MM.1S (cell line): ENCODE data around the gene FRS3.

Experiments
- DNase-seq: peaks from one replicate; pipeline ENCODE4 v3.0.0-alpha.2; 2015
- H2AFZ ChIP-seq: fragments of 300-600 bp; sonication (generic); 2 replicates; pipeline ENCODE4 v1.6.0; 2016; ENCODE audit warnings: antibody characterized with exemption, low read length
- H3F3A ChIP-seq: fragments of 300-600 bp; sonication (generic); 2 replicates; pipeline ENCODE4 v1.6.1; 2016; ENCODE audit warnings: mild to moderate bottlenecking, antibody characterized with exemption, low read length, moderate library complexity, mixed read lengths; ENCODE audit not compliant: insufficient read depth
- H3K27ac ChIP-seq: fragments of 300-600 bp; sonication (generic); 2 replicates; pipeline ENCODE4 v1.5.1; 2016; ENCODE audit warnings: mild to moderate bottlenecking, low read length
- H3K27me3 ChIP-seq: fragments of 300-600 bp; sonication (generic); replicated peaks from 2 replicates; pipeline ENCODE4 v1.6.0; 2016; ENCODE audit warnings: low read length; ENCODE audit not compliant: insufficient read depth
- H3K36me3 ChIP-seq: fragments of 300-600 bp; sonication (generic); replicated peaks from 2 replicates; pipeline ENCODE4 v1.6.1; 2016; ENCODE audit warnings: mild to moderate bottlenecking, low read length, mixed read lengths; ENCODE audit not compliant: insufficient read depth
- H3K4me1 ChIP-seq: fragments of 300-600 bp; sonication (generic); 2 replicates; pipeline ENCODE4 v1.6.1; 2016; ENCODE audit warnings: low read length, mixed read lengths
- H3K4me2 ChIP-seq: fragments of 300-600 bp; sonication (generic); 2 replicates; pipeline ENCODE4 v1.6.0; 2016; ENCODE audit warnings: low read depth, low read length
- H3K4me3 ChIP-seq: fragments of 300-600 bp; sonication (generic); 2 replicates; pipeline ENCODE4 v1.5.1; 2016; ENCODE audit warnings: low read length, mixed read lengths
- H3K79me2 ChIP-seq: fragments of 300-600 bp; sonication (generic); 2 replicates; pipeline ENCODE4 v1.6.1; 2016; ENCODE audit warnings: mixed run types, low read length, mixed read lengths
- H3K9ac ChIP-seq: fragments of 300-600 bp; sonication (generic); 2 replicates; pipeline ENCODE4 v1.6.1; 2016; ENCODE audit warnings: low read length, mixed read lengths
- H3K9me2 ChIP-seq: fragments of 300-600 bp; sonication (generic); replicated peaks from 2 replicates; pipeline ENCODE4 v1.6.1; 2016; ENCODE audit warnings: mild to moderate bottlenecking, low read length, mixed read lengths; ENCODE audit not compliant: insufficient read depth
- H3K9me3 ChIP-seq: fragments of 300-600 bp; sonication (generic); replicated peaks from 2 replicates; pipeline ENCODE4 v1.6.1; 2016; ENCODE audit warnings: mild to moderate bottlenecking, low read length, mixed read lengths; ENCODE audit not compliant: insufficient read depth
- H4K20me1 ChIP-seq: fragments of 300-600 bp; sonication (generic); 2 replicates; pipeline ENCODE4 v1.6.1; 2016; ENCODE audit warnings: mild to moderate bottlenecking, low read length, moderate library complexity, mixed read lengths; ENCODE audit not compliant: insufficient read depth
- EZH2 ChIP-seq: fragments of 300-600 bp; sonication (generic); optimal IDR thresholded peaks from 2 replicates; pipeline ENCODE3; 2017; ENCODE audit warnings: low read depth, mild to moderate bottlenecking, antibody characterized with exemption, low read length, mixed read lengths
- EZH2phosphoT487 ChIP-seq: fragments of 300-600 bp; sonication (generic); IDR thresholded peaks from 2 replicates; pipeline ENCODE4 v1.6.1; 2018; ENCODE audit warnings: antibody characterized with exemption, low read length
- TF ChIP-seq, protein P1 (sequence below): fragments of 300-600 bp; sonication (generic); IDR thresholded peaks from 2 replicates; pipeline ENCODE4 v1.5.1; 2016; ENCODE audit warnings: antibody characterized with exemption, low read length, mixed read lengths

The FRS3 gene

GRCh38 chr6:41785254-41785653, 5.6 kb upstream of the FRS3 start:
- H3K4me3 ChIP-seq, result no peak overlapping the region
- H3K4me2 ChIP-seq, result no peak overlapping the region
- no peaks in the 10 kb centered on the region for H3K9me2 ChIP-seq
- H3K27me3 ChIP-seq, result peaks cover 48% of the 10 kb centered on the region
- peaks cover 8% of the 10 kb centered on the region for H3F3A ChIP-seq
- peaks cover 20% of the 10 kb centered on the region for H3K79me2 ChIP-seq
- no peaks in the 10 kb centered on the region for H3K9me3 ChIP-seq
- no peaks in the 10 kb centered on the region for H3K36me3 ChIP-seq
- no peaks in the 10 kb centered on the region for H4K20me1 ChIP-seq
- no peak for DNase-seq
- H2AFZ ChIP-seq, result no peak overlapping the region
- TF ChIP-seq EZH2phosphoT487, result no peak
- TF ChIP-seq, protein P1, sequence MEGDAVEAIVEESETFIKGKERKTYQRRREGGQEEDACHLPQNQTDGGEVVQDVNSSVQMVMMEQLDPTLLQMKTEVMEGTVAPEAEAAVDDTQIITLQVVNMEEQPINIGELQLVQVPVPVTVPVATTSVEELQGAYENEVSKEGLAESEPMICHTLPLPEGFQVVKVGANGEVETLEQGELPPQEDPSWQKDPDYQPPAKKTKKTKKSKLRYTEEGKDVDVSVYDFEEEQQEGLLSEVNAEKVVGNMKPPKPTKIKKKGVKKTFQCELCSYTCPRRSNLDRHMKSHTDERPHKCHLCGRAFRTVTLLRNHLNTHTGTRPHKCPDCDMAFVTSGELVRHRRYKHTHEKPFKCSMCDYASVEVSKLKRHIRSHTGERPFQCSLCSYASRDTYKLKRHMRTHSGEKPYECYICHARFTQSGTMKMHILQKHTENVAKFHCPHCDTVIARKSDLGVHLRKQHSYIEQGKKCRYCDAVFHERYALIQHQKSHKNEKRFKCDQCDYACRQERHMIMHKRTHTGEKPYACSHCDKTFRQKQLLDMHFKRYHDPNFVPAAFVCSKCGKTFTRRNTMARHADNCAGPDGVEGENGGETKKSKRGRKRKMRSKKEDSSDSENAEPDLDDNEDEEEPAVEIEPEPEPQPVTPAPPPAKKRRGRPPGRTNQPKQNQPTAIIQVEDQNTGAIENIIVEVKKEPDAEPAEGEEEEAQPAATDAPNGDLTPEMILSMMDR, result no peak
- TF ChIP-seq EZH2, result no peak
- peaks cover 7% of the 10 kb centered on the region; the same call in 1 of the 2 replicates for H3K4me1 ChIP-seq
- no peak overlapping the region for H3K9ac ChIP-seq
- no peak overlapping the region for H3K27ac ChIP-seq

- Histone ChIP-seq H2AFZ (no peak overlapping the region), H3K9ac (no peak overlapping the region), H3K9me3 (no peaks in the 10 kb centered on the region), H3K4me1 (peaks cover 7% of the 10 kb centered on the region; the same call in 1 of the 2 replicates), H3K9me2 (no peaks in the 10 kb centered on the region), H3K79me2 (peaks cover 16% of the 10 kb centered on the region), H3K4me2 (no peak overlapping the region), H3K27ac (no peak overlapping the region), H3K4me3 (no peak overlapping the region), H4K20me1 (no peaks in the 10 kb centered on the region), H3K27me3 (peaks cover 48% of the 10 kb centered on the region), H3F3A (peaks cover 8% of the 10 kb centered on the region), H3K36me3 (no peaks in the 10 kb centered on the region)
- no peak for DNase-seq
- TF ChIP-seq EZH2phosphoT487 (no peak), EZH2 (no peak)
- TF ChIP-seq, protein P1, result no peak
These were observed 5.0 kb upstream of the FRS3 start for GRCh38 chr6:41784581-41785171.

DNA sequence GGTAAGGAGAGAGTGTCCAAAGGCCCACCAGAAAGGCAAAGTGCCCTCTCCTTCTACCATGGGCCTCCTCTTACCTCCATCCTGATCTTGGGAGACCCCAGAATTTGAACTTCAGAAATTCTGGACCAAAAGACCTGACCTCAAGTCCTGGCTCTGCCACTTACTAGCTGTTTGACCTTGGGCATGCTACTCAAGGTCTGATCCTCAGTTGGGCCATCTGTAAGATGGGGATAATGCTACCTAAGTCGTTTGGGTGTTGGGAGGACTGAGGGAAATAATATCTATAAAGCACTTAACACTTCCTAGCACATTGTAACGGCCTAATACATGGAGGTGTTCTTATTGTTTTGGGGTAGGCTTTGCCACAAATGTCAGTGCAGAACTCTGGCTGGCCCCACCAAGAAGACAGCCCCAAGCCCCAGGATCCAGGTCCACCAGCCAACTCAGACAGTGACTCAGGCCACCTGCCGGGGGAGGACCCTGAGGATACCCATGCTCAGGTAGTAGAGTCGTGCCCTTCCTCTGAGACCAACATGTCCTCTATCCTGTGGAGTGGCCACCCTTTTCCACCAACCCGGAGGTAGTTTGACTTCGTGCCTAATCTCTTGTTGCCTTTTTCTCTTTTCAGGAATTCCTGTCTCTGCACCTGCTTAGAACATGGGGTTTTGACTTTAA, 3.5 kb upstream of the FRS3 start:
- Histone ChIP-seq H3K9me3 (no peaks in the 10 kb centered on the region), H3F3A (peaks cover 8% of the 10 kb centered on the region; the same call in 1 of the 2 replicates), H3K9me2 (no peaks in the 10 kb centered on the region), H3K9ac (no peak overlapping the region), H3K27me3 (peaks cover 48% of the 10 kb centered on the region), H3K4me1 (peaks cover 9% of the 10 kb centered on the region), H3K79me2 (peaks cover 6% of the 10 kb centered on the region), H3K4me2 (no peak overlapping the region), H3K27ac (no peak overlapping the region), H4K20me1 (no peaks in the 10 kb centered on the region), H2AFZ (no peak overlapping the region), H3K4me3 (no peak overlapping the region), H3K36me3 (no peaks in the 10 kb centered on the region)
- TF ChIP-seq EZH2phosphoT487, result no peak
- TF ChIP-seq EZH2, result no peak
- TF ChIP-seq, protein P1, result no peak
- no peak for DNase-seq
